ACHN (cell line): Measurements from ENCODE around the gene ATG7.
"Not testable (repeated sequence)": the region's sequence is repeated elsewhere in the genome, so short reads cannot be mapped to it uniquely, and the experiment has no call there.

Source experiments
- DNase-seq: peaks from one replicate; pipeline ENCODE4 v3.0.0-alpha.2; 2015
- in situ Hi-C: cut with HindIII; loops from 2 replicates; pipeline ENCODE4 v1.10.0; 2017; ENCODE audit warnings: low sequenced_read_pairs, low pct_ligation_motif_present, low pct_unique_long_range_greater_than_20kb

Gene ATG7

DNA sequence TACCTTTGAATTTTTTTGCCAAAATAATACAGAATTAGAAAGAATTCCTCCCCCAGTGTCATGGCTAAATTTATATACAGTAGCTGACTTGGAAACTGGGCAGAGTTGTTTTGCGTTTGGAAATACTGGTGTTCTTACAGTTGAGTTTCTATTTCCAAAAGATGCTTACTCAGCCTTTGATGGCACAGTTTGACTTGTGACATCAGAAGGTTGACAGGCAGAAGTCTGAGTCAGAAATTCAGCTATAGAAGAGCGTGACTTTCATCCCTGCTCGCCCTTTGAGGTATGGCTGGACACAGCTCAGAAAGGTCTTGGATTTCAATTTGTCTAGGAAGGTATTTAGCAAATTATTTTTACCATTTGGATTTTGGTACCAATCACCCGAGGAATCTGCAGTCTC is 195.7 kb downstream of the ATG7 start:
- DNase-seq, result no peak
- in situ Hi-C loops, result no loop called here

DNA sequence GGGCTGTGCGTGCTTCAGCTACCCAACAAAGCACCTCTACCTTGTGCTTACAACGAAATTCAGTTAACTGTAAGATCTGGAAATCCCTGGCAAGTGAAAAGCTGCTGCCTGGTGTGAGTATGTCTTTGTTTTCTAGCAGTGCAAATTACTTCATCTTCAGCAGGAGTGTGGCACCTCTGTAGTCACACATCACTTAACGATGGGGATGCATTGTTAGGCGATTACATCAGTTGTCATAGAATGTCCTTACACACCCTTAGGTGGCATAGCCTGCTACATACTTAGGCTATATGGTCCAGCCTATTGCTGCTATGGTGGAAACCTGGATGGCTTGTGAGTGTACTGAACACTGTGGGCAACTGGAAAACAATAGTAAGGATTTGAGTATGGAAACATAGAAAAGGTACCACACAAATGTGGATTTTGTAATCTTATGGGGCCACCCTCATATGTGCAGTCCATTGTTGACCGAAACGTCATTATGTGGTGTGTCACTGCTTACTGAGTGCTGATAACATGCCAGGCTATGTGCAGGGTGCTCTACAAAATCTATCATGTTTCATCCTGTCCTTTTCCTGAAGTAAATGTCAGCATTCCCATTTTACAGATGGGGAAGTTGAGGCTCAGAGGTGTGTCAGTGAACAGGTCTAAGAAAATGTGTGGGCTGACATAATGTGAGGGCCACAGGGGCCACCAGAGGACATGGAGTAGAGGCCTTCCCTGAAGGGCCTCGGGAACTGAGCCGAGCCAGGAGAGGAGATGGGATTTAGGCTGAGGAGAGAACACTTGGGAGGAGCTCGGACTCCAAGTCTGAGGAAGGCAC is 198.0 kb downstream of the ATG7 start:
- no peak for DNase-seq
- in situ Hi-C loops, result no loop called here

- DNase-seq, result no peak
- in situ Hi-C loops, result no loop called here
Measured at GRCh38 chr3:11475324-11475723, 203.1 kb downstream of the ATG7 start.

- in situ Hi-C loops, result no loop called here
Measured at GRCh38 chr3:11476735-11477144, 204.5 kb downstream of the ATG7 start.

GRCh38 chr3:11477407-11477911 is 205.3 kb downstream of the ATG7 start:
- in situ Hi-C loops, result no loop called here
- DNase-seq, result peak; percentile 7

More at GRCh38 chr3:11476735-11477144, 204.5 kb downstream of the ATG7 start:
- DNase-seq, result no peak

- no peak for DNase-seq
- in situ Hi-C loops, result no loop called here
Measured at GRCh38 chr3:11478167-11478566, 206.0 kb downstream of the ATG7 start.

DNA sequence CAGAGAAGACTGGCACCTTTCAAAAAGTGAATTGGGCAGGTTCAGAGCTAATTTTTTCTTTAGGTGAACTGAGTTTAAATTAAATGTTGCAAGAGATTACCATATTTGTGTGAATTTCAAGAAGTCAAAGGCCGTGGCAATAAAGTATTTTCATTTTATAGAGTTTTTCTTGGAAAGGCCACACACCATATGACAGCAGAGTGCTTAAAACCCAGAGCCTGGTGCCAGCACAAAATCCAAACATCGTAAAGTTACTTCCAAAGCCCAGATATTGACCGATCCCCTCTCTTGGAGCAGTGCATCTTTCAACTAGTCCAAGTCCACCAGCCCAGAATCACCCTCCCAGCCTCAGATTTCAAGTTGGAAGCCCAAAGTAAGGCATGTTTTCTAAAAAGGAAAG is 207.0 kb downstream of the ATG7 start:
- in situ Hi-C loops, result no loop called here
- DNase-seq, result no peak

DNA sequence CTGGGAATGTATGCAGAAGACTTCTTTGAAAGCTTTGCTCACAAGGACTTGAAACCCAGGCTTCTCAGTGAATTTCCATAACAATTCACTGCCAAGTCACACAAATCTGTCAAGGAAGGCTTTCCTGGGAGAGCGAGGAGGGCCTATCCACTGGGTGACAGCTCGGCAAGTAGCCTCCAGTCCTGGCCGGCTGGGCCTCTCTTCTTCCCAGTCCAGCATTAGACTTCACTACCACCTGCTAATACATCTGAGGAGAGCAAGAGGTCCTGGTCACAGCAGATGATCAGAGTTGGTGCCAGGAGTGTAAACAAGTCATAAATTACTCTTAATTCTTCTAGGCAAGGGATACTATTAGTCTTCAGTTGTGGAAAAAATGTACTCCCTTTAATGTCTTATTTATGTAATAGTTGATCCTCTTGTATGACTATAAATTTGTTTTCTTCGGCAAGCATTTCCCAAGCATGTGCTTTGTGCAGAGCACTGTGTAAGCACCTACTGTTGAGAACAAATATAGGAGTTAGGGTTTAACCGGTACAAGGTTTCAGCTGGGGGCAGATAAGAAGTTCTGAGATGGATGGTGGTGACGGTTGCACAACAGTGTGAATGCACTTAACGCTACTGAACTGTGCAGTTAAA is 208.6 kb downstream of the ATG7 start:
- DNase-seq, result no peak
- in situ Hi-C loops, result no loop called here

GRCh38 chr3:11481556-11481955 is 209.4 kb downstream of the ATG7 start:
- DNase-seq, result no peak
- in situ Hi-C loops, result no loop called here

DNA sequence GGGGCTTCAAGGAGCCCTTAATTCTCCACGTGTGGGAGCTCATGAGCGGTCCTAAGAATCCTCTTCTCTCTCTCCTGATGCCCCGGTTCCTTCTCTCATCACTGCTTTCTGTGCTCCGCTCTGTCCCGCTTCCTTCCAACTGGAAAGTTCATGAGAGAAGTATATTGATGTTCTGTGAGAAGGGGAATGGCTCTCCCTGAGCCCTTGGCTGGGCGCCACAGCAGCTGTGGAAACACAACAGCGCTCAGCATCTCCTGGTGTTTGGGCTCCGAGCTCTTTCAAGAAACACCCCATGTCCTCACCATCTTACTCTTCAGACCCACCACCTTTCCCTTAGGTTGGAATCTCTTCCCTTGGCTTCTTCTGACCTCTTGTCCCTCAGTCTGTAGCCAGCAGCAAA is 209.8 kb downstream of the ATG7 start:
- in situ Hi-C loops, result no loop called here
- no peak for DNase-seq

DNA sequence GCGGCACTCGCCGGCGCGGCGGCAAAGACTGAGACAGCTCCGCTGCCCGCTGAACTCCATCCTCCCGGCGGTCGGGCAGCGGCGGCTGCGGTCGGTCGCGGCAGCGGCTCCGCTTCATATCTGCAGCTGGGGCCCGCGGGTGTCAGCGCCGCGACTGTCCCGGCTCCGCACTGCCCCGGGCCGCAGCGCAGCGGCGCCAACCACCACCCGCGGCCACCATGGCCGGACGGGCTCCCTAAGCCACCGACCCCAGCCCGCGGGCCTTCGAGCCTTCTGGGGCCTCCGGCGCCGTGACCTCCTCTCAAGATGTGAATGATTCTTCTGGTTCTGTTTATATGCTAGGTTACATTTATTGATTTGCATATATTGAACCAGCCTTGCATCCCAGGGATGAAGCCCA is 216.2 kb downstream of the ATG7 start:
- DNase-seq, in situ Hi-C loops: not testable (repeated sequence)

DNA sequence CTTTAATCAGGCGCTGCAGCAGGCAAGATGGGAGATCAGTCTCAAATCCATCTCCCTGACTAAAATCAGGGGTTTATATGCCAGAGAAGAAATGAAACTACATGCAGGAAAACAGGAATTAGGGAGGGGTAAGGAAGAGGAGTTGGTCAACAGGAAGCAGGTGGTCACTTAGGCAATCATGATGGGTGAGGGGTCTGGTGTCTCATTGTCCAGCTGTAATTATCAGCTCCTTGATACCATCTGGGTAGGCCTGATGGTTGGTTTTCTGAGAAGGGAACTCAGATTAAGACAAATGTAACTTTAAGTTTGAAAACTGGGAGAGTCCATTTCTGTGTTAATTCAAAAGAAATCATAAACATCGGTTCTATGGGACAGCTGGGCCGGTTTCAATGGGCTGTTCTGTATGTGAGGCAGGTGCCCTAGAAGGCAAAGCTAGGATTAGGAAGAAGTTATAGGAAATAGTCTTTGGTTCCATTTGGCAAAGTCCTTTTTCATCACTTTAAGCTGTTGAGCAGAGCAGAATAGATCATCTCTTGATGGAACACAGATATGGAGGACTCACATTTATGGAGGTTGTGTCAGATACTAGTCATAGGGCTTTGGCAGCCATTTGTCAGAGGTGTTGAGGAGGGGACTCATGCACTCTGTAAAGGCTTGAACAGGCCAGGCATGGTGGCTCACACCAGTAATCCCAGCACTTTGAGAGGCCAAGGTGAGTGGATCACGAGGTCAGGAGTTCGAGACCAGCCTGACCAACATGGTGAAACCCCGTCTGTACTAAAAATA is 222.1 kb downstream of the ATG7 start:
- in situ Hi-C loops, result no loop called here
- no peak for DNase-seq

DNA sequence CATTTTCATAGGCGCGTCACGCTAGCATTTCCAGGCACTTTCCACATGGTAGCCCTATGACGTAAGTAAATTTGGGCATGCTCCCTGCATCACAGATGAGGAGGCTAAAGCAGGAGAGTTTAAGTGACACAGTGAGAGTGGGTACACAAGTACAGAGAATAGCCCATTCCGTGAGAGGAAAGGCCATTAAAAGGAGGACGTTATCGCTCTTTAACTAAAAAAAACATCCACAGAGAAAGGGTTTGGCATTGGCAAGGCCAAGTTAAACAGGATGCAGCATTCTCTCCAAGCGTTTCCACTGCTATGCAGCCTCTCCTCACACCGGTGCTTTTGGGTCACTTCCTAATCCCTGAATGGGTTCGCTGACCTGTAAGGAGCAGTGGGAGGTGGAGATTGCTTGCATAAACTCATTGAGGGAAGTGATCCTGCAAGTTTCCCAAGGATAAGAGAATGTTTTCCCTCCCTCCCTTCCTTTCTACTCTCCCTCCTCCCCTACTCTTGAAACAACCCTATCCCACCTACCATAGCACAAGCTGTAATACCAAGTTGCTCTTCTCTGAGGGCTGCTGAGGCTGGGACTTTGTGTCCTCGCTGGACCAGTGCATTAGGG is 223.9 kb downstream of the ATG7 start:
- in situ Hi-C loops, result no loop called here
- peak; percentile 3 for DNase-seq

DNA sequence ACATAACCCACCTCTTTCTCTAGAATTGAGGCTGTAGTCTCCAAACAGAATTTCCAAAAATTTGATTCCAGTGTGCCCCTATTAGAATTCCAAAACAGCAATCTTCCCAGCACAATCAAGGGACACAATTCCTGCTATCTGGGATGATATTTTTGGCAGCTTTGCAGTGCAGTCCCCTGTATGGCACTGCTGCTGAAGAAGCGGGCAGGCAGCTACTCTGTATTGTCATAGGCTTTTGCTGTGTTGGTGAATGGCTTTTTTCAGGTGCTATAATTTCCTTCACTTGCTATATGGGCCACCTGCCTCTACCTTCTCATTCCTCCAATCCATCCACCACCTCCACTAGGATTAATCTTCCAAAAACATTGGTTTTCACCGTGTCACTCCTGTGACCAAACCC is 226.0 kb downstream of the ATG7 start:
- in situ Hi-C loops, result no loop called here
- DNase-seq, result no peak

- peak; percentile 71 for DNase-seq
- in situ Hi-C loops, result no loop called here
Measured at GRCh38 chr3:11498646-11499045, 226.4 kb downstream of the ATG7 start.

- in situ Hi-C loops, result no loop called here
- peak; percentile 91 for DNase-seq
Measured at GRCh38 chr3:11499144-11499543, 226.9 kb downstream of the ATG7 start.

- in situ Hi-C loops, DNase-seq: not testable (repeated sequence)
Measured at GRCh38 chr3:11502413-11502812, 230.2 kb downstream of the ATG7 start.

- no peak for DNase-seq
- in situ Hi-C loops, result no loop called here
Measured at GRCh38 chr3:11507719-11508118, 235.5 kb downstream of the ATG7 start.
